HepG2 (cell line): Measurements from ENCODE around the gene ATP6V1G2. TPM values are rescaled to one million over a fixed set of nuclear protein-coding genes. Genes with fewer than 3 reads are reported as not detected.

Source experiments
- FOXP1 ChIP-seq, 2 experiments: fragments of 450-650 bp in 1 of 2; IDR thresholded peaks; 2 replicates each; pipeline ENCODE4 v1.6.1; 2017 to 2018; ENCODE audit warnings: antibody characterized with exemption in 1 of 2
- HMG20A ChIP-seq: IDR thresholded peaks from 2 replicates; pipeline ENCODE4 v1.6.1; 2016; ENCODE audit warnings: borderline replicate concordance
- HMGXB3 ChIP-seq: sonication (generic); formaldehyde crosslinking; IDR thresholded peaks from 2 replicates; pipeline ENCODE4 v1.4.0; 2020; ENCODE audit warnings: missing genetic modification reagents, borderline replicate concordance
- SRSF9 ChIP-seq: fragments of 200-400 bp; formaldehyde crosslinking; IDR thresholded peaks from 2 replicates; pipeline ENCODE4 v1.6.1; 2018; ENCODE audit warnings: borderline replicate concordance, mild to moderate bottlenecking, low read depth, low read length; ENCODE audit not compliant: insufficient read depth, poor library complexity, severe bottlenecking
- ZBTB46 ChIP-seq: sonication (generic); formaldehyde crosslinking; IDR thresholded peaks from 2 replicates; pipeline ENCODE4 v1.4.0; 2020; ENCODE audit warnings: mild to moderate bottlenecking, missing genetic modification reagents, borderline replicate concordance
- ZHX2 ChIP-seq, 2 experiments: sonication (generic) in 1 of 2; formaldehyde crosslinking in 1 of 2; IDR thresholded peaks; 2 replicates each; pipeline versions ENCODE4 v1.6.1 to v1.9.0; 2014 to 2022; ENCODE audit warnings: antibody characterized with exemption in 1 of 2, borderline replicate concordance in 1 of 2, inconsistent platforms in 1 of 2, low read depth in 1 of 2, missing genetic modification reagents in 1 of 2
- ZNF800 ChIP-seq: sonication (generic); formaldehyde crosslinking; IDR thresholded peaks from 2 replicates; pipeline ENCODE4 v1.4.0; 2020; ENCODE audit warnings: missing genetic modification reagents
- polyA plus RNA-seq, 8 experiments: library from polyadenylated mRNA; depleted of rRNA in 3 of 8; stranded (reverse) in 7 of 8; unstranded in 1 of 8; fragments of >200 nt; fragmentation: Illumina TruSeq in 4 of 8; extraction: Trizol in 4 of 8; gene quantifications; 2 replicates each; pipeline versions ENCODE4 v1.2.1 to v1.2.3, GENCODE V29; 2011 to 2016; ENCODE audit warnings: low read depth in 4 of 8, missing spikeins in 1 of 8, mixed read lengths in 1 of 8; ENCODE audit not compliant: insufficient read depth in 1 of 8
- total RNA-seq, 5 experiments: library from RNA; depleted of rRNA; stranded (reverse); fragments of >200 nt; fragmentation: Illumina TruSeq; extraction: Trizol; gene quantifications; 2 replicates each; pipeline ENCODE4 v1.2.3, GENCODE V29; 2016; ENCODE audit warnings: low read depth in 1 of 5

ATP6V1G2 gene
- total and polyA plus RNA-seq, 2 of the 13 experiments (the other 11 are each of a cell fraction or from before 2014, with no cell fraction given) = 0.27 to 0.83 TPM

GRCh38 chr6:31580807-31581433, 34.5 kb upstream of the ATP6V1G2 start (continued):
- TF ChIP-seq ZNF800 (CRISPR knock-in tag) (peak; percentile 69; the same call in 1 of the 2 replicates), HMG20A (CRISPR knock-in tag) (0 out of 2 replicates have a peak, but pooled peaks have one; percentile 12), HMGXB3 (CRISPR knock-in tag) (no peak), SRSF9 (no peak), FOXP1 (IDR thresholded peaks at IDR 0.05) (no peak), FOXP1 (CRISPR knock-in tag; IDR thresholded peaks at IDR 0.05) (no peak), ZBTB46 (CRISPR knock-in tag) (0 out of 2 replicates have a peak, but pooled peaks have one; percentile 73), ZHX2 (IDR thresholded peaks at IDR 0.05; ENCODE audit: low read depth) (0 out of 2 replicates have a peak, but pooled peaks have one; percentile 15), ZHX2 (CRISPR knock-in tag; IDR thresholded peaks at IDR 0.05; ENCODE audit: borderline replicate concordance) (peak; percentile 75; the same call in 1 of the 2 replicates)
